ENCODE data around the gene TNPO3. TPM values are rescaled to one million over a fixed set of nuclear protein-coding genes. Genes with fewer than 3 reads are reported as not detected.

TNPO3 gene
- total RNA-seq, 2 experiments from 2014 or later, result 58.4 to 59.3 TPM

- Mint-ChIP-seq H3K4me3 (no peak overlapping the region), H3K27me3 (no peaks in the 10 kb centered on the region), H3K27ac (no peak overlapping the region), H3K36me3 (ENCODE audit: low read depth) (no peaks in the 10 kb centered on the region), H3K9me3 (no peaks in the 10 kb centered on the region), H3K4me1 (ENCODE audit: low read depth) (no peaks in the 10 kb centered on the region)
- DNase-seq (no peak), ATAC-seq (no peak)
- intact Hi-C loops (cut with micrococcal nuclease), result no loop called here
- TF ChIP-seq CTCF (IDR thresholded peaks at IDR 0.05), result no peak
- ChIA-PET CTCF (interaction anchor here (0.9 to 2.5 kb wide), 2 partner anchors 26 to 240 kb away, joined by 3 to 6 read pairs; no protein-coding TSS in a partner anchor), POLR2A (interaction anchor here (1.4 kb wide), 1 partner anchor 168 kb away, joined by 4 read pairs; no protein-coding TSS in a partner anchor)
Observed at GRCh38 chr7:128923411-128923800, 131.5 kb downstream of the TNPO3 start.

GRCh38 chr7:128922496-128923410, 132.2 kb downstream of the TNPO3 start:
- TF ChIP-seq CTCF (IDR thresholded peaks at IDR 0.05), result no peak
- CTCF ChIA-PET, result interaction anchor here (0.9 to 2.5 kb wide), 2 partner anchors 25 to 241 kb away, joined by 3 to 6 read pairs; no protein-coding TSS in a partner anchor
- Mint-ChIP-seq H3K4me1 (ENCODE audit: low read depth) (no peaks in the 10 kb centered on the region), H3K27ac (no peak overlapping the region), H3K4me3 (no peak overlapping the region), H3K36me3 (ENCODE audit: low read depth) (no peaks in the 10 kb centered on the region), H3K27me3 (no peaks in the 10 kb centered on the region), H3K9me3 (no peaks in the 10 kb centered on the region)
- ATAC-seq (no peak), DNase-seq (no peak)
- POLR2A ChIA-PET, result interaction anchor here (1.4 kb wide), 1 partner anchor 168 kb away, joined by 4 read pairs; no protein-coding TSS in a partner anchor
- intact Hi-C loops (cut with micrococcal nuclease), result no loop called here

GRCh38 chr7:128921866-128922440, 133.0 kb downstream of the TNPO3 start:
- Mint-ChIP-seq H3K4me1 (ENCODE audit: low read depth) (no peaks in the 10 kb centered on the region), H3K27ac (no peak overlapping the region), H3K27me3 (peaks cover 3% of the 10 kb centered on the region), H3K9me3 (no peaks in the 10 kb centered on the region), H3K36me3 (ENCODE audit: low read depth) (no peaks in the 10 kb centered on the region), H3K4me3 (no peak overlapping the region)
- CTCF ChIA-PET, result interaction anchor here (2.5 kb wide), 1 partner anchor 242 kb away, joined by 6 read pairs; no protein-coding TSS in a partner anchor
- POLR2A ChIA-PET, result interaction anchor here (1.4 kb wide), 1 partner anchor 169 kb away, joined by 4 read pairs; no protein-coding TSS in a partner anchor
- no peak for TF ChIP-seq CTCF (IDR thresholded peaks at IDR 0.05)
- DNase-seq (no peak), ATAC-seq (no peak)
- intact Hi-C loops (cut with micrococcal nuclease), result no loop called here

GRCh38 chr7:128920913-128921582, 133.9 kb downstream of the TNPO3 start:
- ChIA-PET POLR2A (no interaction called here), CTCF (interaction anchor here (0.7 to 1.7 kb wide), 2 partner anchors 27 to 37 kb away, joined by 3 to 4 read pairs; no protein-coding TSS in a partner anchor)
- Mint-ChIP-seq H3K4me1 (ENCODE audit: low read depth) (no peaks in the 10 kb centered on the region), H3K4me3 (no peak overlapping the region), H3K36me3 (ENCODE audit: low read depth) (no peaks in the 10 kb centered on the region), H3K27me3 (peaks cover 9% of the 10 kb centered on the region), H3K27ac (no peak overlapping the region), H3K9me3 (no peaks in the 10 kb centered on the region)
- ATAC-seq, result no peak
- TF ChIP-seq CTCF (IDR thresholded peaks at IDR 0.05), result no peak
- DNase-seq, result no peak
- intact Hi-C loops (cut with micrococcal nuclease), result no loop called here

Data from activated CD8-positive, alpha-beta T cell treated with anti-CD3 and anti-CD28 coated beads for 36 hours (primary cell).